HCT116 (cell line): Measurements from ENCODE around the gene ZNF532.

ENCODE experiments used
- CBX3 ChIP-seq: IDR thresholded peaks from 2 replicates; pipeline ENCODE4 v1.6.1; 2012; ENCODE audit warnings: low read depth
- EZH2 ChIP-seq: fragments of 200-600 bp; sonication (generic); IDR thresholded peaks from 2 replicates; pipeline ENCODE4 v1.6.1; 2017; ENCODE audit warnings: antibody characterized with exemption, mixed run types
- EZH2phosphoT487 ChIP-seq: fragments of 200-600 bp; IDR thresholded peaks from 2 replicates; pipeline ENCODE4 v1.6.1; 2018; ENCODE audit warnings: antibody characterized with exemption, borderline replicate concordance
- JUND ChIP-seq: IDR thresholded peaks from 2 replicates; pipeline ENCODE4 v1.6.1; 2012
- POLR2A ChIP-seq: IDR thresholded peaks from 2 replicates; pipeline ENCODE4 v1.7.0; 2011; ENCODE audit warnings: borderline replicate concordance; ENCODE audit not compliant: insufficient read depth, insufficient read length; ENCODE audit errors: extremely low read depth
- POLR2AphosphoS5 ChIP-seq: IDR thresholded peaks from 2 replicates; pipeline ENCODE4 v1.6.1; 2011; ENCODE audit warnings: mild to moderate bottlenecking, low read depth, low read length, moderate library complexity
- RAD21 ChIP-seq: IDR thresholded peaks from 2 replicates; pipeline ENCODE4 v1.6.1; 2012; ENCODE audit warnings: low read depth, mild to moderate bottlenecking
- TCF7L2 ChIP-seq: IDR thresholded peaks from 2 replicates; pipeline ENCODE4 v1.7.0; 2011; ENCODE audit warnings: borderline replicate concordance, inconsistent platforms; ENCODE audit not compliant: insufficient read depth, insufficient read length; ENCODE audit errors: extremely low read depth
- TF ChIP-seq, protein P1 (sequence below), 3 experiments: fragments of 200-600 bp in 1 of 3; sonication (generic) in 1 of 3; IDR thresholded peaks in 2 of 3; conservative IDR thresholded peaks in 1 of 3; 2 replicates each; pipeline ENCODE4 v1.5.1; 2012 to 2017; ENCODE audit warnings: low read depth in 2 of 3, low read length in 2 of 3, antibody characterized with exemption in 1 of 3, borderline replicate concordance in 1 of 3, control low read depth in 1 of 3, mild to moderate bottlenecking in 1 of 3, mixed read lengths in 1 of 3, mixed run types in 1 of 3, moderate library complexity in 1 of 3; ENCODE audit not compliant: insufficient read depth in 1 of 3
- TF ChIP-seq, protein P2 (sequence below): IDR thresholded peaks from 2 replicates; pipeline ENCODE4 v1.6.1; 2011; ENCODE audit warnings: mild to moderate bottlenecking, low read length, moderate library complexity; ENCODE audit not compliant: insufficient replicate concordance; ENCODE audit errors: extremely low read depth
- TF ChIP-seq, protein P3 (sequence below): IDR thresholded peaks from 2 replicates; pipeline ENCODE4 v1.6.1; 2012
- TF ChIP-seq, protein P4 (sequence below): IDR thresholded peaks from 2 replicates; pipeline ENCODE4 v1.6.1; 2012; ENCODE audit warnings: low read depth

DNA sequence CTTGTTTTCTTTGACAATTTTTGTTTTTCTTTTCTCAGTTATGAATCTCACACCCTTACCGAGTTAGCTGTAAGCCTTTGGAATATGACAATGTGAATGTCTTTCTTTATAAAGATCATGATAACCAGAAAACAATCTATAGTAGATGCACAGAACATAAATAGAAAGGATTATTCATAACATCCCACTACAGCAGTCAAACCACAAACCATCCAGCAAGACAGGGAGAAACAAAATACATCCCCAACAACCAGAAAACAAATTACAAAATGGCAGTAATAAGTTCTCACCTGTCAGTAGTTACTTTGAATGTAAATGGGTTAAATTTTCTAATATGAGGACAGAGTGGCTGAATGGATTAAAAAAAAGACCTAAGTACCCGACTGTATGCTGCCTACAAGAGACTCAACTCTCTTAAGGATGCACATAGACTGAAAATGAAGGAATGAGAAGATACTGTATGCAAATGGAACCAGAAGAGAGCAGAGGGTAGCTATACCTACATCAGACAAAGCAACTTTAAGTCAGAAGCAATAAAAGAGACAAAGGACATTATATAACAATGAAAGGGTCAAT lies 124.6 kb downstream of the ZNF532 start:
- TF ChIP-seq POLR2AphosphoS5 (no peak), EZH2phosphoT487 (no peak), TCF7L2 (no peak), EZH2 (no peak), POLR2A (no peak), JUND (no peak), CBX3 (no peak), RAD21 (no peak)
- TF ChIP-seq, protein P1, sequence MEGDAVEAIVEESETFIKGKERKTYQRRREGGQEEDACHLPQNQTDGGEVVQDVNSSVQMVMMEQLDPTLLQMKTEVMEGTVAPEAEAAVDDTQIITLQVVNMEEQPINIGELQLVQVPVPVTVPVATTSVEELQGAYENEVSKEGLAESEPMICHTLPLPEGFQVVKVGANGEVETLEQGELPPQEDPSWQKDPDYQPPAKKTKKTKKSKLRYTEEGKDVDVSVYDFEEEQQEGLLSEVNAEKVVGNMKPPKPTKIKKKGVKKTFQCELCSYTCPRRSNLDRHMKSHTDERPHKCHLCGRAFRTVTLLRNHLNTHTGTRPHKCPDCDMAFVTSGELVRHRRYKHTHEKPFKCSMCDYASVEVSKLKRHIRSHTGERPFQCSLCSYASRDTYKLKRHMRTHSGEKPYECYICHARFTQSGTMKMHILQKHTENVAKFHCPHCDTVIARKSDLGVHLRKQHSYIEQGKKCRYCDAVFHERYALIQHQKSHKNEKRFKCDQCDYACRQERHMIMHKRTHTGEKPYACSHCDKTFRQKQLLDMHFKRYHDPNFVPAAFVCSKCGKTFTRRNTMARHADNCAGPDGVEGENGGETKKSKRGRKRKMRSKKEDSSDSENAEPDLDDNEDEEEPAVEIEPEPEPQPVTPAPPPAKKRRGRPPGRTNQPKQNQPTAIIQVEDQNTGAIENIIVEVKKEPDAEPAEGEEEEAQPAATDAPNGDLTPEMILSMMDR (IDR thresholded peaks at IDR 0.05 in 2 of 3, conservative IDR thresholded peaks at IDR 0.05 in 1 of 3; ENCODE audit: borderline replicate concordance in 1 of 3, insufficient read depth in 1 of 3, low read depth in 2 of 3, low read length in 2 of 3): no peak
- TF ChIP-seq, protein P2, sequence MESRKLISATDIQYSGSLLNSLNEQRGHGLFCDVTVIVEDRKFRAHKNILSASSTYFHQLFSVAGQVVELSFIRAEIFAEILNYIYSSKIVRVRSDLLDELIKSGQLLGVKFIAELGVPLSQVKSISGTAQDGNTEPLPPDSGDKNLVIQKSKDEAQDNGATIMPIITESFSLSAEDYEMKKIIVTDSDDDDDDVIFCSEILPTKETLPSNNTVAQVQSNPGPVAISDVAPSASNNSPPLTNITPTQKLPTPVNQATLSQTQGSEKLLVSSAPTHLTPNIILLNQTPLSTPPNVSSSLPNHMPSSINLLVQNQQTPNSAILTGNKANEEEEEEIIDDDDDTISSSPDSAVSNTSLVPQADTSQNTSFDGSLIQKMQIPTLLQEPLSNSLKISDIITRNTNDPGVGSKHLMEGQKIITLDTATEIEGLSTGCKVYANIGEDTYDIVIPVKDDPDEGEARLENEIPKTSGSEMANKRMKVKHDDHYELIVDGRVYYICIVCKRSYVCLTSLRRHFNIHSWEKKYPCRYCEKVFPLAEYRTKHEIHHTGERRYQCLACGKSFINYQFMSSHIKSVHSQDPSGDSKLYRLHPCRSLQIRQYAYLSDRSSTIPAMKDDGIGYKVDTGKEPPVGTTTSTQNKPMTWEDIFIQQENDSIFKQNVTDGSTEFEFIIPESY: no peak
- TF ChIP-seq, protein P3, sequence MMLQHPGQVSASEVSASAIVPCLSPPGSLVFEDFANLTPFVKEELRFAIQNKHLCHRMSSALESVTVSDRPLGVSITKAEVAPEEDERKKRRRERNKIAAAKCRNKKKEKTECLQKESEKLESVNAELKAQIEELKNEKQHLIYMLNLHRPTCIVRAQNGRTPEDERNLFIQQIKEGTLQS: no peak
- TF ChIP-seq, protein P4, sequence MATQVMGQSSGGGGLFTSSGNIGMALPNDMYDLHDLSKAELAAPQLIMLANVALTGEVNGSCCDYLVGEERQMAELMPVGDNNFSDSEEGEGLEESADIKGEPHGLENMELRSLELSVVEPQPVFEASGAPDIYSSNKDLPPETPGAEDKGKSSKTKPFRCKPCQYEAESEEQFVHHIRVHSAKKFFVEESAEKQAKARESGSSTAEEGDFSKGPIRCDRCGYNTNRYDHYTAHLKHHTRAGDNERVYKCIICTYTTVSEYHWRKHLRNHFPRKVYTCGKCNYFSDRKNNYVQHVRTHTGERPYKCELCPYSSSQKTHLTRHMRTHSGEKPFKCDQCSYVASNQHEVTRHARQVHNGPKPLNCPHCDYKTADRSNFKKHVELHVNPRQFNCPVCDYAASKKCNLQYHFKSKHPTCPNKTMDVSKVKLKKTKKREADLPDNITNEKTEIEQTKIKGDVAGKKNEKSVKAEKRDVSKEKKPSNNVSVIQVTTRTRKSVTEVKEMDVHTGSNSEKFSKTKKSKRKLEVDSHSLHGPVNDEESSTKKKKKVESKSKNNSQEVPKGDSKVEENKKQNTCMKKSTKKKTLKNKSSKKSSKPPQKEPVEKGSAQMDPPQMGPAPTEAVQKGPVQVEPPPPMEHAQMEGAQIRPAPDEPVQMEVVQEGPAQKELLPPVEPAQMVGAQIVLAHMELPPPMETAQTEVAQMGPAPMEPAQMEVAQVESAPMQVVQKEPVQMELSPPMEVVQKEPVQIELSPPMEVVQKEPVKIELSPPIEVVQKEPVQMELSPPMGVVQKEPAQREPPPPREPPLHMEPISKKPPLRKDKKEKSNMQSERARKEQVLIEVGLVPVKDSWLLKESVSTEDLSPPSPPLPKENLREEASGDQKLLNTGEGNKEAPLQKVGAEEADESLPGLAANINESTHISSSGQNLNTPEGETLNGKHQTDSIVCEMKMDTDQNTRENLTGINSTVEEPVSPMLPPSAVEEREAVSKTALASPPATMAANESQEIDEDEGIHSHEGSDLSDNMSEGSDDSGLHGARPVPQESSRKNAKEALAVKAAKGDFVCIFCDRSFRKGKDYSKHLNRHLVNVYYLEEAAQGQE: no peak
